NCI-H446 treated with DMSO at 0.1 percent for 48 hours (cell line): ENCODE measurements around the gene CPA3.

Experiments used
- DNase-seq: peaks from one replicate; lab custom pipeline; 2025; lab: John Stamatoyannopoulos, UW

CPA3 gene

GRCh38 chr3:148861277-148861869 lies 3.7 kb upstream of the CPA3 start:
- peak; percentile 64 for DNase-seq

DNA sequence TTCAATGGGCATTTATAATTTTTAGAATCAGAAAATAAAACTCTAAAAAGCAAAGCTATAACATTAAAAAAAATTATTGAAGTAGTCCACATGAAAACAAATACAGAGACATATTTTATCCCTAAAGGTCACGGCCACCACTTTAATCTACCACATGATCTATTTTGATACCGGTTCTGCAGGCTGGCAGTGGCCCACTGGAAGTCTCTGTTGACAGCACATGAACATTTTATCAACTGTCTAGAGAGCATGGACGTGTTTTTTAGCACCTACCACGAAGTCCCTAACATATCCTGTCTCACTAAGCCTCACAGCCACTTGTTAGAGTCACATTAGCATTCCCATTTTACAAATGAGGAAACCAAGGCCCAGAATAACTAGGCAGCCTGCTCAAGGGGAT lies 1.8 kb upstream of the CPA3 start:
- no peak for DNase-seq

DNA sequence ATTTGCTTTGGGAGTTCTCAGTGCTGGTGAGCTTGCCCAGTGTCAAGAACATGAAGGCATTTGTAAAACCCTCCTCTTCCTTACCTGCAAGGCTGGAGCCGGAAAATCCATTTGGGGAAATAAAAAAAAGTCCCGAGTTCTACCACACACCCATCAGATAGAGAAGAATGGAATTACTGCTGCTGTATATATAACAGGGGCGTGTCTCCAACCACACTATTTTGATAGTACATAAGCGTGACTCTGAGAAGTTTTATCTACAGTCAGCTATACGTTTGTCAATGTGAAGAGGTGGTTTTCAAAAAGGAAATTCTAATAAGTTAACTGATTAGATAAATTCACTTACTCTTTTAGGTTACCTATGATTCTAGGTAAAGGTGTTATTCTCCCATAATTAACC lies 1.3 kb upstream of the CPA3 start:
- DNase-seq = no peak

DNA sequence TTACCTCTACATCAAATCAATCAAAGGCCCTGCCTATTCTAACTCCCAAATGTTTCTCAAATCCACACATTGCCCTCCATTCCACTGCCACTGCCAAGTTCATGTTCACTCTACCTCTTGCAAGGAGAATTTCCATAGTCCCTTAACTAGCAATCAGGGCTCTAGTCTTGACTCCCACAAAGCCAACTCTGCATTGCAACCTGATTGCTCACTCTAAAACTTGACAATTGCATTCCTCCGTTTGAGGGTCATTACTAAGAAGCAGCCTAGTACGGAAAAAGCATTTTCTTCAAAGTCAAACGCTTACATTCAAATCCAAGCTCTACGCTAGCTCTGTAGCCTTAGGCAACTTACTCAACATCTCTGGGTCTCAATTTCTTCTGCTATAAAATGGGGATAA lies 1.2 kb downstream of the CPA3 start:
- no peak for DNase-seq

DNA sequence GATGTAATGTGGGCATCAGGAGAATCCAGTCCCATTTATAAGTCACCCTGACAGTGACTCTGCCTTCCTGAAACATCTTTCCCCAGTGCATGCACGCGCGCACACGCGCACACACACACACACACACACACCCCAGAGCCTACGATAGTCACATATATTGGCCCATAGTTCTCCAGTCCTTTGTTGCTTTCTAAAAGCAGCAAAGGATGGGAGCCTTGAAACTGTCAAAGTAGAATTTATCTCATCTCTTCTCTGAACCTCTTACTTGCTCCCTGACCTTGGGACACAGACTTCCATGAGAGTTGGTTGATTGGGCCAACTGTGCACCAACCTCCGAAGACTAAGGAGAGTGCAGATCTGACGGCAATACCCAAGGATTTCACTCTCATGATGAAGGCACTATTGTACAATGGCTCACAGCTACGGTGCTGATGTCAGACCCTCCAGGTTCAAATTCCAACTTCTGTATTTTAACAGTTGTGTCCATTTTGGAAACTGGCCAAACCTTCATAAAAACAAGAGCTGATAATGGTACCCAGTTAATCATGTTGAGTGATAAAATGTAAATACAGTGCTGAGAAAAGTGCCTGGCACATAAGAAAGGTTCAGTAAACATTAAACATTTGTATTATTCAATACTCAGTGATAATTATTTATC lies 8.3 kb downstream of the CPA3 start:
- DNase-seq = no peak

DNA sequence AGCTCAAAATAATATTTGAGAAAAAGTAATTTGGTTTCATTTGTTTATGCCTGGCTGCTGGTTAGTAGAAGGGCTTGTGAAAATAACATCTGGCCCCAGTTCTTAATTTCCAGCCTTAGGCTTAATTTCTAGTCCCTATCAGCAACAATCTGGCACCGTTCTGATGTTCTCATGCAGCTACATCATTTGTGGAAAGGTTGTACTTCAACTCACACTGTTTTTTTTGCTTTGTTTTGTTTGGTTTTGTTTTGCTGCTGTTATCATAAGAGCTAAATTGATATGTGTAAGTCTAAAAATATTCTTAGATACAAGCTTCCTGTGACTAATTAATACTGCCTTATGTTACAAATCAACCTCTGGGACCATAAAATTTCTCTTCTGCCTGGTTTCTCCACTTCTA lies 8.9 kb downstream of the CPA3 start:
- DNase-seq = no peak

DNA sequence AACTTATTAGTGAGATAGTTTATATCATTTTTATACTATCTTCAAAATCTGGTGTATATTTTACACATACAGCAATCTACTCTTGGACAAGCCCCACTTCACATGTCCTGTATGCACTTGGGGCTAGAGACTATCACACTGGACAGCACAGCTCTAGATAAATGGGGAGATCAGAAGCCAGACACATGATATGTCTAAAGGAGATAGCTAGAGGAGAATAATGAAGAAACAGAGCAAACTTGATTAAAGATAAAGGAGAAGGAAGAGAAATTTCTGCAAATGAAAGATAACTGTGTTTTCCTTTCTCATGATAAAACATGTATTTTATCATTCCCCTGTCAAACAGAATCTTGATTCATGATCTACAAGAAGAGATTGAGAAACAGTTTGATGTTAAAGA lies 13.0 kb downstream of the CPA3 start:
- no peak for DNase-seq

DNA sequence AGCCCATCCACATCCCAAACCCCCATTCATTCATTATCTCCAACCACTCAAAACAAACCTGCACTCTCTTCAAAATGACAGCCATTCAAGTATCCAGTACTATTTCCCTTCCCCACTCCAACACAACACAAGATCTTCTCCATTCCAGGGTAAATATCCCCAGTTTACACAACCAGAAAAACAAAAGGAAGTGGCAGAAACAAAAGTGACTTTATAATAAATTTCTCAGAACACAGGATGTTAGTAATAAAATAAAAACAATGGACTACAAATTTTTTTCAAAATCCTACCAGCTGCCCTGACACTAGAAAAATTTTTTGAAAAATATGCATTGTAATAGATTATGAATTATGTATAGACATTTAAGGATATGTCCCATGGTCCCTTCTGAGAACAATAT lies 14.2 kb downstream of the CPA3 start:
- no peak for DNase-seq

DNA sequence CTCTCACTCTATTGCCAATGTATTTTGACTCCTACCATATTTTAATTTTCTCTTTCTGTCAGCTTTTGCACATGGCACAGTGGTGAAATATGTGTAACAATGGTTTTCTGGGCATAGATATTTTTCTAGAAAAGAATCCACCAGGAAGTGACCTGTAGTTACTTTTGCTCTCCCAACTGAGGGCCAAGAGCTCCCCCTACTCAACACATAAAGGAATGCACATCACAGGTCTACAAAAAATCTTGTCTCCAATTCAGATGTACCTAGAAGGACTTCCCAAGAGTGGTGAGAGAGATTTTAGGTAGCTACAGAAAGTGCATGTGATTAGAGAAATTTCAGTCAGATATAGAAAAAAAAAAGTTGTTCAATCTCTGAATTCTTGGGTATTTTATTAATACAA lies 15.6 kb downstream of the CPA3 start:
- DNase-seq = peak; percentile 9

- no peak for DNase-seq
Observed at GRCh38 chr3:148881286-148881685, 16.2 kb downstream of the CPA3 start.

DNA sequence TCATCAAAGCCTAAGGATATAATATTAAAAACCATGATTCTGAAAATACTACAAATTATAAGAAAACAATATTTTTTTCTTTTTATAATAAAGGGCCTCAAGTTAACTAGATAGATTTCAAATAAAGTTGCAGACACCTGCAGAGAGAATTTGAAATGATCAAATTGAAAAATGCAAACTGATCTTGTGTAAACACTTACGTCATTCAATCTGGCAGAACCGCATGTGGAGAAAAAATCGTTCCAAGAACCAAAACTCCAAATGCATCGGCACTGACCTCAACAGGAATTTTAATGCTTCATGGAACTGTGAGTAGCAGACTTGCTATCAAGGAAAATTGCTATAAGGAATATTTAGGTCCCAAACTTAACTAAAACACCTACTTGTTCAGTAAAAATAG lies 17.2 kb downstream of the CPA3 start:
- DNase-seq = peak; percentile 25

GRCh38 chr3:148883163-148883562 lies 18.1 kb downstream of the CPA3 start:
- no peak for DNase-seq

DNA sequence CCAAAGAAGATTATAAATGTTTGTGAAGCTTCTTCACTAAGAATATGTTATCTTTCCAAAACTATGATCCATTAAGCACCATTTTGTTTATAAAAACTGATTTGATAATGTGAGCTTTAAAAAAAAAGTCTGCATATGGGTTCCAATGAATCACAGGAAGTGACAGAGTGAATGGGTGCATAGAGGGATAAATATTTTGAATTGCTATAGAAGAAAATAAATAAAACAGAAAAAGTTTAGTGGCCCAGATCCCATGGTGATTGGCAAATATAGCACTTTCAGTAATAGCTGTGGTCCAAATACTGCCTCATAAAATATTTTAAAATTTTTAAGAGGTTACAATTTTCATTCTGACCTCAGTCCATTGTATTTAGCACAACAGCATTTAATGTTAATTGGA lies 19.2 kb downstream of the CPA3 start:
- no peak for DNase-seq

- DNase-seq = no peak
Observed at GRCh38 chr3:148889828-148890227, 24.7 kb downstream of the CPA3 start.

GRCh38 chr3:148896062-148896461 lies 31.0 kb downstream of the CPA3 start:
- DNase-seq = no peak

GRCh38 chr3:148901987-148902791 lies 37.1 kb downstream of the CPA3 start:
- no peak for DNase-seq

- no peak for DNase-seq
Observed at GRCh38 chr3:148903022-148903442, 37.9 kb downstream of the CPA3 start.

DNA sequence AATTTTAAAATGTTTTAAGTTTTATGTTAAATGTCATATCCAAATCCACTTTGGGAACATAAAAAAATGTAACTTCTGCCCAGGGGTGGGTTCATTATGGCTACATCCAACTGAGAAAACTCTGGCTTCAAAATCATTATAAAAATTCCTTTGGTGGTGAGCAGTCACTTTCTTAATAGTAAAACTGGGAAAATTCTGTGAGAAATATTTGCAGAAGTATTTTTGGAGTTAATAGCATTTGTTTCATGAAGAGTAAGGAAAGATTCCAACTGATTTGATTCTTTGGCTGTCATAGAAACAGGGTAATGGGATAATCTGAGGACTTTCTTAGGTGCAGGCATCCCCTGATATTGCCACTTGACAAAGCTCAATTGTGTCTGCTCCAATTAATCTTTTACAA lies 38.8 kb downstream of the CPA3 start:
- DNase-seq = no peak

- DNase-seq = no peak
Observed at GRCh38 chr3:148906667-148907066, 41.6 kb downstream of the CPA3 start.

- no peak for DNase-seq
Observed at GRCh38 chr3:148911173-148911572, 46.1 kb downstream of the CPA3 start.

GRCh38 chr3:148911592-148911991 lies 46.5 kb downstream of the CPA3 start:
- DNase-seq = no peak

DNA sequence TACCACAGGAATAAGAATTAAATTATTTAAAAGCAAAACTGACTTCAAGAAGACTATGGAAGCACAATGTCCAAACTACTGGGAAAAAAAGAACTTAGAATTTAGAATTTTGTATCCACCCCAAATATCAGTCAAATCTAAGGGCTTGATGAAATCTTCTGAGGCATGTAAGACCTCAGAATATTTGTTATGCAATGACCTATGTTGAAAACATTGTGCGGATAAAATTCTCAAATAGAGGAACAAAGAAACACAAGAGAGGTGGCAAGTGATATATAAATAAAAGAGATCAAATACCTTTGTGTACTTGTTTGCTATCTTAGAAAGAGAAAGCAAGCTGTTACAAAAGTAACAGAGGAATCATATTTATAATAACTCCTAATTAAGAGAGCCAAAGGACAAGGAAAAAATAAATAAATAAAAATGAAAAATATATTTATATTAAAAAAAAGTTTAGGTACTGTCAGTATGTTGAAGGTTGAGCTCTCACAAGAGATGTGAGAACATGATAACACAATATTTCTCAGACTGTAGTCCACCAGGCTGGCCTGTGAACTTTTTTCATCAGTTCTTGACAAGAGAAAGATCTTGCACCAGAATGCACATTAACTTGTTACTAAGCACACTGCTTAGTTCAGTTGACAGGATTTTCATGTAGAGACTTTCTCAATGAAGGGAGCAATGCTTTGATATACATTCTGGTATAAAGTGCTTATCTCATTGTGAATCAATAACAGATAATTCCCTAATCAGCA lies 50.0 kb downstream of the CPA3 start:
- no peak for DNase-seq

DNA sequence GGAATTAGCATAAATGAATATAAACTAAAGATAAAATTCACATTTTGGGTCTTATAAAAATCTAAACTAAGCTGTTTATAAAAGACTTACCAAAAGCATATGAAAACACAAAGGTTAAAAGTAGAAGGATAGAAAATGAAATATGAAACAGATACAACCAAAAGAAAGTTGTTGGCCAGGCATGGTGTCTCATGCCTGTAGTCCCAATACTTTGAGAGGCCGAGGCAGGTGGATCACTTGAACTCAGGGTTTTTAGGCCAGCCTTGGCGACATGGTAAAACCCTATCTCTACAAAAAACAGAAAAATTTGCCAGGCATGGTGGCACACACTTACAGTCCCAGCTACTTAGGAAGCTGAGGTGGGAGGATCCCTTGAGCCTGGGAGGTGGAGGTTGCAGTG lies 51.0 kb downstream of the CPA3 start:
- no peak for DNase-seq
